IMR-90 (cell line): ENCODE data around the gene WNT7B. TPM values are rescaled to one million over a fixed set of nuclear protein-coding genes. Genes with fewer than 3 reads are reported as not detected.

Experiments used
- ATAC-seq: fragments of 200-7000 bp; cut with Tn5 transposase; 2 replicates; pipeline ENCODE4 v1.9.1; 2020; ENCODE audit warnings: low read depth, mild to moderate bottlenecking, moderate library complexity
- BruUV-seq: library from RNA; stranded (reverse); fragments of 400-500 nt; replicated peaks from 2 replicates; lab custom pipeline; 2021; lab: Mats Ljungman, UMichigan
- CTCF ChIA-PET: fragments of 300-600 bp; formaldehyde crosslinking; extraction: SDS; loops from one replicate; lab custom pipeline; 2021; ENCODE audit warnings: antibody characterized with exemption; lab: Yijun Ruan, JAX
- POLR2A ChIA-PET: fragments of 300-600 bp; sonication (Branson Sonifier 250); formaldehyde crosslinking; loops from one replicate; lab custom pipeline; 2022; ENCODE audit warnings: antibody characterized with exemption; ENCODE audit not compliant: unreplicated experiment; lab: Charles Lee
- DNase-seq: peaks from one replicate; pipeline ENCODE4 v3.0.0; 2013
- H2AFZ ChIP-seq: replicated peaks from 2 replicates; pipeline ENCODE3; 2013; ENCODE audit warnings: low read length, mild to moderate bottlenecking; ENCODE audit not compliant: poor library complexity
- H2AK5ac ChIP-seq: 2 replicates; pipeline ENCODE4 v1.6.1; 2013; ENCODE audit warnings: low read depth, low read length, inconsistent platforms
- H2AK9ac ChIP-seq: replicated peaks from 2 replicates; pipeline ENCODE3; 2013; ENCODE audit warnings: mild to moderate bottlenecking, low read depth, low read length, moderate library complexity; ENCODE audit not compliant: poor library complexity
- H2BK120ac ChIP-seq: 2 replicates; pipeline ENCODE4 v1.6.1; 2013; ENCODE audit warnings: low read depth, low read length, inconsistent platforms
- H2BK15ac ChIP-seq: 3 replicates; pipeline ENCODE4 v1.6.1; 2013; ENCODE audit warnings: low read depth, low read length, inconsistent platforms
- H2BK20ac ChIP-seq: 2 replicates; pipeline ENCODE4 v1.6.1; 2013; ENCODE audit warnings: low read depth, mild to moderate bottlenecking, inconsistent platforms, low read length, moderate library complexity
- H2BK5ac ChIP-seq: 2 replicates; pipeline ENCODE4 v1.6.1; 2013; ENCODE audit warnings: mild to moderate bottlenecking, low read depth, low read length, inconsistent platforms; ENCODE audit not compliant: poor library complexity, severe bottlenecking
- H3K14ac ChIP-seq: replicated peaks from 2 replicates; pipeline ENCODE4 v1.6.1; 2013; ENCODE audit warnings: low read depth, low read length, inconsistent platforms
- H3K18ac ChIP-seq: 2 replicates; pipeline ENCODE4 v1.6.1; 2013; ENCODE audit warnings: low read depth, low read length, control low read depth
- H3K23ac ChIP-seq: 2 replicates; pipeline ENCODE4 v1.6.1; 2013; ENCODE audit warnings: low read depth, low read length, inconsistent platforms
- H3K27ac ChIP-seq: 2 replicates; pipeline ENCODE4 v1.5.1; 2013; ENCODE audit warnings: mild to moderate bottlenecking, control low read depth, low read length; ENCODE audit not compliant: insufficient read depth
- H3K27me3 ChIP-seq: 2 replicates; pipeline ENCODE4 v1.6.1; 2013; ENCODE audit warnings: low read length; ENCODE audit not compliant: control insufficient read depth, insufficient read depth
- H3K36me3 ChIP-seq: 2 replicates; pipeline ENCODE4 v1.6.1; 2013; ENCODE audit warnings: low read length, mixed read lengths; ENCODE audit not compliant: control insufficient read depth, insufficient read depth
- H3K4ac ChIP-seq: 2 replicates; pipeline ENCODE4 v1.6.1; 2013; ENCODE audit warnings: low read depth, low read length, inconsistent platforms
- H3K4me1 ChIP-seq: 2 replicates; pipeline ENCODE4 v1.6.1; 2013; ENCODE audit warnings: low read length, mixed read lengths; ENCODE audit not compliant: control insufficient read depth, insufficient read depth
- H3K4me2 ChIP-seq: 2 replicates; pipeline ENCODE4 v1.6.1; 2013; ENCODE audit warnings: low read depth, mild to moderate bottlenecking, control low read depth, low read length, moderate library complexity
- H3K4me3 ChIP-seq: 2 replicates; pipeline ENCODE4 v1.5.1; 2013; ENCODE audit warnings: low read depth, mild to moderate bottlenecking, control low read depth, low read length, moderate library complexity; ENCODE audit not compliant: insufficient read depth
- H3K56ac ChIP-seq: 2 replicates; pipeline ENCODE4 v1.6.1; 2013; ENCODE audit warnings: low read length, inconsistent platforms; ENCODE audit not compliant: insufficient read depth; ENCODE audit errors: extremely low read depth
- H3K79me1 ChIP-seq, 2 experiments: 2 replicates each; pipeline ENCODE4 v1.6.1; 2013; ENCODE audit warnings: low read length in 2 of 2, inconsistent platforms in 1 of 2, low read depth in 1 of 2
- H3K9ac ChIP-seq: 2 replicates; pipeline ENCODE4 v1.6.1; 2013; ENCODE audit warnings: low read depth, low read length, control low read depth
- H3K9me1 ChIP-seq: 2 replicates; pipeline ENCODE4 v1.6.1; 2013; ENCODE audit warnings: low read length, inconsistent platforms; ENCODE audit not compliant: insufficient read depth
- H3K9me3 ChIP-seq: 2 replicates; pipeline ENCODE4 v1.6.1; 2013; ENCODE audit warnings: low read length; ENCODE audit not compliant: control insufficient read depth, insufficient read depth
- H4K20me1 ChIP-seq: 2 replicates; pipeline ENCODE4 v1.6.1; 2013; ENCODE audit warnings: low read length, inconsistent platforms; ENCODE audit not compliant: insufficient read depth
- H4K5ac ChIP-seq: 2 replicates; pipeline ENCODE4 v1.6.1; 2013; ENCODE audit warnings: mild to moderate bottlenecking, low read depth, low read length, control low read depth
- H4K8ac ChIP-seq, 2 experiments: 2 replicates each; pipeline ENCODE4 v1.6.1; 2013; ENCODE audit warnings: low read depth in 2 of 2, low read length in 2 of 2, control low read depth in 1 of 2, inconsistent platforms in 1 of 2
- H4K91ac ChIP-seq: 2 replicates; pipeline ENCODE4 v1.6.1; 2013; ENCODE audit warnings: low read depth, low read length, inconsistent platforms; ENCODE audit not compliant: insufficient read depth
- FOS ChIP-seq: fragments of 150-350 bp; IDR thresholded peaks from 2 replicates; pipeline ENCODE4 v1.6.1; 2016; ENCODE audit warnings: low read depth, low read length
- SMC3 ChIP-seq: fragments of 150-350 bp; IDR thresholded peaks from 2 replicates; pipeline ENCODE4 v1.6.1; 2016; ENCODE audit warnings: low read depth, mild to moderate bottlenecking, antibody characterized with exemption, low read length, moderate library complexity
- WGBS, 2 experiments: methylation state at CpG; one replicate each; pipeline versions ENCODE4 v1.1.5 to v1.1.7; 2013; ENCODE audit warnings: missing lambda C conversion rate in 2 of 2; ENCODE audit not compliant: insufficient read length in 1 of 2; ENCODE audit errors: extremely low coverage in 2 of 2; 5-methylcytosine and 5-hydroxymethylcytosine counted together
- dilution Hi-C: fragments of 300-500 bp; cut with HindIII; formaldehyde crosslinking; loops from one replicate; pipeline ENCODE4 v1.14.3; 2018; ENCODE audit warnings: low sequenced_read_pairs; ENCODE audit not compliant: unreplicated experiment
- in situ Hi-C: fragments of 300-500 bp; cut with MboI; formaldehyde crosslinking; loops from 3 replicates; pipeline ENCODE4 v1.14.3; 2019; ENCODE audit warnings: low sequenced_read_pairs, inconsistent platforms, mixed read lengths
- intact Hi-C: fragments of 100-400 bp; cut with micrococcal nuclease; formaldehyde crosslinking; loops from 2 replicates; pipeline ENCODE4 v1.10.0; 2022
- polyA plus RNA-seq, 3 experiments: library from polyadenylated mRNA; depleted of rRNA; stranded (reverse); fragments of >200 nt; gene quantifications; 2 replicates each; pipeline ENCODE4 v1.2.3, GENCODE V29; 2012; ENCODE audit warnings: low replicate concordance in 1 of 3
- total RNA-seq: library from RNA; depleted of rRNA; stranded (reverse); fragments of >200 nt; gene quantifications from 2 replicates; pipeline ENCODE4 v1.2.3, GENCODE V29; 2012

The WNT7B gene
- total and polyA plus RNA-seq, 2 of the 4 experiments (the other 2 are of a cell fraction): under 0.01 to 0.15 TPM

DNA sequence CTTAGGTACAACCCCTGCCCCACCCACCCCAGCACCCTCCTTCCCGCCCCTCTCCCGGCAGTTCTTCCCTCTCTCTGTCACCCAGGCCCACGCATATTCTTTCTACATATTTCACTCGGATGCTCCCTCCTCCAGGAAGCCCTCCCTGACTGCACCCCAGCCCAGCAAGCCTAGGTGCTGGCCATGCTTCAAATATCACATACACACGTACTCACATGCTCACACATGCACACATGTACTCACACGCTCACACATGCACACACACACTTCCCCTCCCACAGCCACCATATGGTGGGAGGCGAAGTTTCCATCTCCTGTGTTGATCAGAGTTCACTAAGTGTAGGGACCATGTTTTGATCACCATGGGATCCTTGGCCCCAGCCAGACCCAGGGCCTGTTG, 90.4 kb downstream of the WNT7B start:
- H3K9ac ChIP-seq: no peak overlapping the region
- peaks cover 4% of the 10 kb centered on the region; the same call in 1 of the 2 replicates for H3K4me1 ChIP-seq
- no peak overlapping the region for H4K8ac ChIP-seq
- H4K91ac ChIP-seq: no peak overlapping the region
- H2AK9ac ChIP-seq: no peak overlapping the region
- no TSS peak for BruUV-seq
- no peak overlapping the region for H3K56ac ChIP-seq
- no peak overlapping the region for H3K4me2 ChIP-seq
- no peak overlapping the region for H3K4me3 ChIP-seq
- no peaks in the 10 kb centered on the region for H3K79me1 ChIP-seq
- ChIA-PET CTCF (no interaction called here), POLR2A (no interaction called here)
- H3K23ac ChIP-seq: no peak overlapping the region
- H2BK5ac ChIP-seq: no peak overlapping the region
- no peaks in the 10 kb centered on the region for H3K9me3 ChIP-seq
- no peaks in the 10 kb centered on the region for H3K36me3 ChIP-seq
- peaks cover 21% of the 10 kb centered on the region for H3K27me3 ChIP-seq
- WGBS, 2 experiments: 81% methylated on average over 5 of the region's 7 CpGs; no CpG with 5 or more reads in 1 of the 2 experiments
- no peak overlapping the region for H3K4ac ChIP-seq
- in situ Hi-C loops: no loop called here
- H3K27ac ChIP-seq: no peak overlapping the region
- H3K9me1 ChIP-seq: no peaks in the 10 kb centered on the region; the same call in 1 of the 2 replicates
- no peak overlapping the region for H3K14ac ChIP-seq
- intact Hi-C loops: no loop called here
- no peaks in the 10 kb centered on the region for H4K20me1 ChIP-seq
- no peak overlapping the region for H2AFZ ChIP-seq
- no peak overlapping the region for H2BK120ac ChIP-seq
- H2BK20ac ChIP-seq: no peak overlapping the region
- DNase-seq (no peak), ATAC-seq (no peak)
- H2AK5ac ChIP-seq: no peak overlapping the region
- no peak overlapping the region for H4K5ac ChIP-seq
- no peak for TF ChIP-seq SMC3
- TF ChIP-seq FOS: no peak
- dilution Hi-C loops: no loop called here
- no peak overlapping the region for H3K18ac ChIP-seq
- H2BK15ac ChIP-seq: no peak overlapping the region
